Calu3 (cell line): Measurements from ENCODE around the gene ADTRP. TPM values are rescaled to one million over a fixed set of nuclear protein-coding genes. Genes with fewer than 3 reads are reported as not detected.

Source experiments
- BruUV-seq: library from RNA; stranded (reverse); fragments of 400-500 nt; replicated peaks from 2 replicates; lab custom pipeline; 2021; lab: Mats Ljungman, UMichigan
- CTCF ChIA-PET: fragments of 300-600 bp; sonication (Branson Sonifier 250); formaldehyde crosslinking; loops from one replicate; lab custom pipeline; 2022; ENCODE audit warnings: antibody characterized with exemption; lab: Charles Lee
- DNase-seq: peaks from one replicate; pipeline ENCODE4 v3.0.0; 2022
- H3K27ac Mint-ChIP-seq: one replicate; pipeline ENCODE4 v1.8.0; 2022; ENCODE audit warnings: mixed read lengths; ENCODE audit not compliant: unreplicated experiment
- H3K27me3 Mint-ChIP-seq: one replicate; pipeline ENCODE4 v1.8.0; 2022; ENCODE audit warnings: mixed read lengths; ENCODE audit not compliant: unreplicated experiment
- H3K36me3 Mint-ChIP-seq: one replicate; pipeline ENCODE4 v1.8.0; 2022; ENCODE audit warnings: mild to moderate bottlenecking, moderate library complexity, mixed read lengths; ENCODE audit not compliant: insufficient read depth, unreplicated experiment
- H3K4me1 Mint-ChIP-seq: one replicate; pipeline ENCODE4 v1.8.0; 2022; ENCODE audit warnings: mild to moderate bottlenecking, low read depth, mixed read lengths; ENCODE audit not compliant: unreplicated experiment
- H3K4me3 Mint-ChIP-seq: one replicate; pipeline ENCODE4 v1.8.0; 2022; ENCODE audit warnings: mild to moderate bottlenecking, low read depth, moderate library complexity, mixed read lengths; ENCODE audit not compliant: unreplicated experiment
- H3K9me3 Mint-ChIP-seq: one replicate; pipeline ENCODE4 v1.8.0; 2022; ENCODE audit warnings: low read depth, mixed read lengths; ENCODE audit not compliant: unreplicated experiment
- CTCF ChIP-seq: fragments of 200-600 bp; IDR thresholded peaks from one replicate; pipeline ENCODE4 v1.8.0; 2022; ENCODE audit warnings: antibody characterized with exemption; ENCODE audit not compliant: unreplicated experiment
- intact Hi-C: fragments of 100-400 bp; cut with micrococcal nuclease; formaldehyde crosslinking; loops from one replicate; pipeline ENCODE4 v1.10.0; 2022; ENCODE audit not compliant: unreplicated experiment
- total RNA-seq: library from RNA; stranded (reverse); gene quantifications from 2 replicates; pipeline ENCODE4 v1.2.3, GENCODE V29; 2022

ADTRP gene
- total RNA-seq, 1 experiment from 2014 or later: 0.54 TPM

GRCh38 chr6:11744753-11745152 is 33.9 kb downstream of the ADTRP start:
- intact Hi-C loops: no loop called here
- BruUV-seq: no TSS peak
- no peaks in the 10 kb centered on the region for H3K27me3 Mint-ChIP-seq
- no peaks in the 10 kb centered on the region for H3K4me1 Mint-ChIP-seq
- H3K27ac Mint-ChIP-seq: no peak overlapping the region
- H3K4me3 Mint-ChIP-seq: no peak overlapping the region
- H3K36me3 Mint-ChIP-seq: no peaks in the 10 kb centered on the region
- no peak for DNase-seq
- peaks cover 2% of the 10 kb centered on the region for H3K9me3 Mint-ChIP-seq
- no peak for TF ChIP-seq CTCF
- CTCF ChIA-PET: no interaction called here

GRCh38 chr6:11744101-11744500 is 34.5 kb downstream of the ADTRP start:
- BruUV-seq: no TSS peak
- H3K4me1 Mint-ChIP-seq: no peaks in the 10 kb centered on the region
- H3K36me3 Mint-ChIP-seq: no peaks in the 10 kb centered on the region
- CTCF ChIA-PET: no interaction called here
- H3K27ac Mint-ChIP-seq: no peak overlapping the region
- no peak for DNase-seq
- intact Hi-C loops: no loop called here
- H3K4me3 Mint-ChIP-seq: no peak overlapping the region
- H3K27me3 Mint-ChIP-seq: no peaks in the 10 kb centered on the region
- no peak for TF ChIP-seq CTCF
- peaks cover 2% of the 10 kb centered on the region for H3K9me3 Mint-ChIP-seq

- CTCF ChIA-PET: no interaction called here
- H3K4me3 Mint-ChIP-seq: no peak overlapping the region
These were observed 37.7 kb downstream of the ADTRP start for GRCh38 chr6:11740875-11741274.

GRCh38 chr6:11738661-11739375 is 39.8 kb downstream of the ADTRP start:
- intact Hi-C loops: no loop called here
- H3K4me3 Mint-ChIP-seq: no peak overlapping the region
- no peak overlapping the region for H3K27ac Mint-ChIP-seq
- CTCF ChIA-PET: interaction anchor here (0.7 kb wide), 1 partner anchor 727 kb away, joined by 6 read pairs; no protein-coding TSS in a partner anchor
- no peak for DNase-seq
- H3K4me1 Mint-ChIP-seq: no peaks in the 10 kb centered on the region
- no peaks in the 10 kb centered on the region for H3K27me3 Mint-ChIP-seq
- H3K9me3 Mint-ChIP-seq: no peaks in the 10 kb centered on the region
- no peaks in the 10 kb centered on the region for H3K36me3 Mint-ChIP-seq
- TF ChIP-seq CTCF: no peak
- no TSS peak for BruUV-seq

More at GRCh38 chr6:11740875-11741274, 37.7 kb downstream of the ADTRP start:
- no peaks in the 10 kb centered on the region for H3K4me1 Mint-ChIP-seq
- H3K9me3 Mint-ChIP-seq: peaks cover 2% of the 10 kb centered on the region
- no peak for DNase-seq
- no TSS peak for BruUV-seq
- no peaks in the 10 kb centered on the region for H3K36me3 Mint-ChIP-seq
- H3K27me3 Mint-ChIP-seq: no peaks in the 10 kb centered on the region
- intact Hi-C loops: no loop called here
- TF ChIP-seq CTCF: no peak
- H3K27ac Mint-ChIP-seq: no peak overlapping the region
